Cardiac muscle cell (in vitro differentiated cells and primary cell): ENCODE data around the gene SOX30. TPM values are rescaled to one million over a fixed set of nuclear protein-coding genes. Genes with fewer than 3 reads are reported as not detected.

Source experiments
- DNase-seq, 2 donors: peaks; one replicate each; pipeline versions ENCODE4 v3.0.0 to v3.0.0-alpha.2; 2010 to 2017; ENCODE audit warnings: low read depth in 1 of 2, low spot score in 1 of 2
- H3K27ac ChIP-seq: fragments of 200-600 bp; sonication (generic); 2 replicates; pipeline ENCODE4 v1.5.1; 2016
- H3K27me3 ChIP-seq: fragments of 200-600 bp; sonication (generic); 2 replicates; pipeline ENCODE4 v1.6.0; 2016; ENCODE audit warnings: control low read depth
- H3K36me3 ChIP-seq: fragments of 200-600 bp; sonication (generic); 2 replicates; pipeline ENCODE4 v1.5.1; 2016; ENCODE audit warnings: control low read depth
- H3K4me1 ChIP-seq: fragments of 200-600 bp; sonication (generic); 2 replicates; pipeline ENCODE4 v1.8.1; 2017; ENCODE audit warnings: low read depth, mild to moderate bottlenecking, mixed run types
- H3K4me3 ChIP-seq: fragments of 200-600 bp; sonication (generic); 2 replicates; pipeline ENCODE4 v1.5.1; 2016; ENCODE audit warnings: mild to moderate bottlenecking
- H3K9me3 ChIP-seq: fragments of 200-600 bp; sonication (generic); 2 replicates; pipeline ENCODE4 v1.5.1; 2017; ENCODE audit warnings: low read depth, mild to moderate bottlenecking, control low read depth
- polyA plus RNA-seq: library from polyadenylated mRNA; unstranded; fragments of >200 nt; fragmentation: Nextera tagmentation; extraction: Ambion mirVana; gene quantifications from 2 replicates; pipeline ENCODE4 v1.2.1, GENCODE V29; 2016
- total RNA-seq: library from RNA; depleted of rRNA; stranded (reverse); fragments of >200 nt; gene quantifications from 2 replicates; pipeline ENCODE4 v1.2.3, GENCODE V29; 2016
- TF ChIP-seq, protein P1 (sequence below): IDR thresholded peaks from 2 replicates; pipeline ENCODE4 v1.5.1; 2012; ENCODE audit warnings: low read depth, mild to moderate bottlenecking, low read length

SOX30 gene
- total and polyA plus RNA-seq, 2 experiments from 2014 or later, result not detected

DNA sequence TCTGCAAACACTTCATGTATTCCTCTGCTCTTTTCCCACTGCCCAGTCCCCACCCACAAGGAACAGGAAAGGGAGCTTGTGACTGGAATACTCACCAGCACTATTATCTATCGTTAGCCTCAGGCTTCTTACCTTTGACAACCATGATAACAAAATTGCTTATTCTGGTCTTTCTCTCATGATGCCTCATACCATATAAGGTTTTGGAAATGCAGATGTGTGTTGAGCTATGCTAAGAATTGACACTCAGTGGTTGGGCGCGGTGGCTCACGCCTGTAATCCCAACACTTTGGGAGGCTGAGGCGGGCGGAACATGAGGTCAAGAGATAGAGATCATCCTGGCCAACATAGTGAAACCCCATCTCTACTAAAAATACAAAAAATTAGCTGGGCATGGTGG lies 25.4 kb downstream of the SOX30 start:
- Histone ChIP-seq H3K36me3 (no peaks in the 10 kb centered on the region), H3K9me3 (no peaks in the 10 kb centered on the region), H3K27me3 (no peaks in the 10 kb centered on the region), H3K4me3 (no peak overlapping the region), H3K4me1 (no peaks in the 10 kb centered on the region), H3K27ac (no peak overlapping the region)
- TF ChIP-seq, protein P1, sequence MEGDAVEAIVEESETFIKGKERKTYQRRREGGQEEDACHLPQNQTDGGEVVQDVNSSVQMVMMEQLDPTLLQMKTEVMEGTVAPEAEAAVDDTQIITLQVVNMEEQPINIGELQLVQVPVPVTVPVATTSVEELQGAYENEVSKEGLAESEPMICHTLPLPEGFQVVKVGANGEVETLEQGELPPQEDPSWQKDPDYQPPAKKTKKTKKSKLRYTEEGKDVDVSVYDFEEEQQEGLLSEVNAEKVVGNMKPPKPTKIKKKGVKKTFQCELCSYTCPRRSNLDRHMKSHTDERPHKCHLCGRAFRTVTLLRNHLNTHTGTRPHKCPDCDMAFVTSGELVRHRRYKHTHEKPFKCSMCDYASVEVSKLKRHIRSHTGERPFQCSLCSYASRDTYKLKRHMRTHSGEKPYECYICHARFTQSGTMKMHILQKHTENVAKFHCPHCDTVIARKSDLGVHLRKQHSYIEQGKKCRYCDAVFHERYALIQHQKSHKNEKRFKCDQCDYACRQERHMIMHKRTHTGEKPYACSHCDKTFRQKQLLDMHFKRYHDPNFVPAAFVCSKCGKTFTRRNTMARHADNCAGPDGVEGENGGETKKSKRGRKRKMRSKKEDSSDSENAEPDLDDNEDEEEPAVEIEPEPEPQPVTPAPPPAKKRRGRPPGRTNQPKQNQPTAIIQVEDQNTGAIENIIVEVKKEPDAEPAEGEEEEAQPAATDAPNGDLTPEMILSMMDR, result no peak
- no peak for DNase-seq

DNA sequence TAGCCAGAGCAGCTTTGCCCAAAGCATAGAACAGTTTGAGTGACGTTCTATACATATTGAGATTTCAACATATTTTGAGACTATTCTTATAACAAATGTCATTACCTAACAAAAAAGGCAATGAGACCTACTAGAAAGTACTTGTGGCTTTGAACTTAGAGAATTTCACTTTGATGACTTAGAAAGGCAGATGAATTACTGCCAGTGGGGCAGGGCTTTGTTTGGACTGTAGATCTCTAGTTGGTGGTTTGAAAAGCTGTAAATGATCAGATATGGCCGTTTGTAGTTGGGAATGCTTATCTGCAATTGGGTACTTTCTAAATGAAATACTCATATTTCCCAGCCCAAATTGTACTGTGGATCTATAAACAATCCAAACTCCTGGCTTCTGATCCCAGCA lies 28.1 kb downstream of the SOX30 start:
- no peaks in the 10 kb centered on the region for H3K9me3 ChIP-seq
- no peak for DNase-seq
- TF ChIP-seq, protein P1, result no peak

DNA sequence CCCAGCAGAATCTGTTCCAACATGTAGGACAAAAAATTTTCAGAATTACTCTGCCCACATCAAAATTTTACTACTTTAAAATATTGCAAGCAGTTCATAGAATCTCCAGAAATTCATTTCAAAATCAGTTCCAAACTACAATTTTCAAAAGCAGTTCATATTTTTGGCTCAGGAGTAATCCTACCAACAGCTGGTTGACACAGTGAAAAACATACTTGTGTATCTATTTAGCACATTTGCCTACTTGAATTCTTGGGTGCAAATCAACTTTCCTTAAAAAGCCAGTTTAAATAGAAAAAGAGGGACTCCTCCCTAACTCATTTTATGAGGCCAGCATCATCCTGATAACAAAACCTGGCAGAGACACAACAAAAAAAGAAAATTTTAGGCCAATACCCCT lies 31.5 kb downstream of the SOX30 start:
- no peaks in the 10 kb centered on the region for H3K36me3 ChIP-seq
- no peaks in the 10 kb centered on the region for H3K9me3 ChIP-seq
- H3K27me3 ChIP-seq, result no peaks in the 10 kb centered on the region
- no peak overlapping the region for H3K4me3 ChIP-seq
- TF ChIP-seq, protein P1, result no peak
- no peak for DNase-seq
- no peaks in the 10 kb centered on the region for H3K4me1 ChIP-seq
- H3K27ac ChIP-seq, result no peak overlapping the region

More for the DNA sequence above, 28.1 kb downstream of the SOX30 start:
- H3K4me1 ChIP-seq, result no peaks in the 10 kb centered on the region
- no peaks in the 10 kb centered on the region for H3K36me3 ChIP-seq
- H3K4me3 ChIP-seq, result no peak overlapping the region
- H3K27ac ChIP-seq, result no peak overlapping the region
- no peaks in the 10 kb centered on the region for H3K27me3 ChIP-seq

DNA sequence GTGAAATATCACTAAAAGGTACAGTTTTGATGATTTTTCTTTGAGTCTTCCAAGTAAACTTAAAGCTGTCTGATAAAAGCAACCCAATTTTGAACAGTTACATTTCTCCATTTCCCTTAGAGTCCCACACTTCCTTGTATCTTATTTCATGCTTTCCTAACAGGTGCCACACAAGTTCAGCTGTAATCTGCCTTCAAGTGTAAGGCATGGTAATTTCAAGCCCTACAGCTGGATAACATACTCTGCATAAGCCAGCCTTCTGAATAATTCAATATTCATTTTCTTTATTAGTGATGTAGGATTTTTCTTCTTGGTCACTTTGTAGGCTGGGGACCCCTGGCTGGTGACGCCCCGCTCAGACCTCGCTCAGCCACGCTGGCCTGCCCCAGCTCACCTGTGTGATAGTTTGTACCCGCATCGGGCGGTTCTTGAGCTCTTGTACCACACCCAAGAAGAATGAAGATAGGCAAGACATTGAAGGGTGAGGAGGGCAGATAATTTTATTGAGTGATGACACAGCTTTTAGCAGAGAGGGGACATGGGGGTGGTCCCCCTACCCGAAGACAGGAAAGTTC lies 34.0 kb downstream of the SOX30 start:
- Histone ChIP-seq H3K27me3 (no peaks in the 10 kb centered on the region), H3K4me3 (no peak overlapping the region), H3K4me1 (no peaks in the 10 kb centered on the region), H3K9me3 (no peaks in the 10 kb centered on the region), H3K36me3 (no peaks in the 10 kb centered on the region), H3K27ac (no peak overlapping the region)
- no peak for DNase-seq
- TF ChIP-seq, protein P1, result no peak

DNA sequence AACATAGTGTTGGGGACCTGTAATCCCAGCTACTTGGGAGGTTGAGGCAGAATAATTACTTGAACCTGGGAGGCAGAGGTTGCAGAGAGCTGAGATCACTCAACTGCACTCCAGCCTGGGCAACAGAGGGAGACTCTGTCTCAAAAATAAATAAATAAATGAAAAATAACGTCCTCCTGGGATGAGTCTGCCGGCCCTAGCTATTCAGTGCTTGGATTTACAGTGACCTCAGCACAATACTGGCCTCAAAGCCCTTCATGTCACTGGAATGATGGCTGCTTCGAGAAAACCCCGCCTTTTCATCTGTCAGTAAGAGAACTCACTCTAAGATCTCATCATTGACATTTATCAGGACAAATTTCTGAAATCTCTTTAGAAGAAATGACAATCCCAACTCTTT lies 35.5 kb downstream of the SOX30 start:
- H3K9me3 ChIP-seq, result no peaks in the 10 kb centered on the region
- no peaks in the 10 kb centered on the region for H3K36me3 ChIP-seq
- no peaks in the 10 kb centered on the region for H3K27me3 ChIP-seq
- TF ChIP-seq, protein P1, result no peak
- no peak for DNase-seq
- H3K27ac ChIP-seq, result no peak overlapping the region
- no peak overlapping the region for H3K4me3 ChIP-seq
- H3K4me1 ChIP-seq, result peaks cover 9% of the 10 kb centered on the region
